ENCODE measurements around the gene FAAP100. TPM values are rescaled to one million over a fixed set of nuclear protein-coding genes. Genes with fewer than 3 reads are reported as not detected.

Gene FAAP100
- total and polyA plus RNA-seq, 2 donors (not counting 1 experiment from before 2014, with no cell fraction given), result 62.0 to 72.7 TPM

DNA sequence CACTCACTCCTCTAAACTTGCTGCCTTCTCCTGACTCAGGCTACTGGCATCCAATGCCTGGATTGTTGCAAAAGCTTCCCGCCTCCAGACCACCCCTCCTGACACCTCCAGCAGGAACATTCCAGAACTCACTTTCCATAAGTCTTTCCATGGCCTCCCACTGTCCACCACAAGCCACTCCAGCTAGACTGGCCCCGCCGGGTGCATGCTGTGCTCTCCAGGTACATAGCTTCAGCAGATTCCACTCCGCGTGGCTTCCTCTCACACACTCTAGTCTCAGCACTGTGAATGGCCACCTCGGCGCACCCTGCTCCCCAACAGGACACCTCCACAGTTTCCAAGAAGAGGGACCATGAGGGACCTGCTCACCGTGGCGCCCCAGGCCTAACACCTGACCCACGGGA is 25.9 kb upstream of the FAAP100 start:
- Histone ChIP-seq H3K4me1 (ENCODE audit: control insufficient read depth in 2 of 2, insufficient read depth in 2 of 2, low read length in 2 of 2) (peaks cover 0 to 7% of the 10 kb centered on the region in 2 donors), H2AFZ (ENCODE audit: insufficient read depth, low read depth, low read length, poor library complexity, severe bottlenecking) (no peak overlapping the region), H3K4me2 (replicated peaks; ENCODE audit: low read depth, low read length, poor library complexity, severe bottlenecking) (no peak overlapping the region), H3K9ac (ENCODE audit: low read length) (no peak overlapping the region), H4K20me1 (ENCODE audit: control insufficient read depth, insufficient read depth, low read length, poor library complexity, severe bottlenecking) (peaks cover 24% of the 10 kb centered on the region), H3K36me3 (replicated peaks in 1 of 2; ENCODE audit: control extremely low read depth in 1 of 2, control insufficient read depth in 1 of 2, extremely low read depth in 1 of 2, insufficient read depth in 2 of 2, low read length in 1 of 2) (peaks cover 0 to 54% of the 10 kb centered on the region in 2 experiments), H3K9me3 (ENCODE audit: control extremely low read depth in 1 of 3, control insufficient read depth in 2 of 3, insufficient read depth in 1 of 3, low read length in 2 of 3) (no peaks in the 10 kb centered on the region), H3K27me3 (replicated peaks in 1 of 4; ENCODE audit: control extremely low read depth in 1 of 4, control insufficient read depth in 3 of 4, insufficient read depth in 4 of 4, low read length in 3 of 4) (no peaks in the 10 kb centered on the region), H3K79me2 (ENCODE audit: control insufficient read depth, insufficient read depth, low read length) (peaks cover 66% of the 10 kb centered on the region), H3K27ac (ENCODE audit: low read length in 2 of 2) (no peak overlapping the region), H3K4me3 (ENCODE audit: control extremely low read depth in 1 of 5, extremely low read depth in 1 of 5, insufficient read depth in 1 of 5, low read depth in 2 of 5, low read length in 4 of 5) (no peak overlapping the region)
- DNase-seq (no peak), ATAC-seq (ENCODE audit: low read depth) (no peak)
- Mint-ChIP-seq H3K9me3 (ENCODE audit: insufficient read depth) (no peaks in the 10 kb centered on the region), H3K27me3 (no peaks in the 10 kb centered on the region), H3K27ac (no peak overlapping the region), H3K4me1 (peaks cover 13% of the 10 kb centered on the region), H3K4me3 (no peak overlapping the region)
- no peak for TF ChIP-seq EZH2 (IDR thresholded peaks at IDR 0.05; ENCODE audit: borderline replicate concordance, insufficient read depth, low read depth, low read length, poor library complexity, severe bottlenecking)
- TF ChIP-seq CTCF (IDR thresholded peaks at IDR 0.05), result no peak
- CTCF ChIA-PET, result interaction anchor here (1.5 kb wide), 1 partner anchor 22 kb away, joined by 5 read pairs; no protein-coding TSS in a partner anchor
- 94% methylated on average over 8 of the region's 10 CpGs for WGBS (ENCODE audit: insufficient coverage)
- intact Hi-C loops (cut with micrococcal nuclease), result no loop called here
- POLR2A ChIA-PET, result no interaction called here

DNA sequence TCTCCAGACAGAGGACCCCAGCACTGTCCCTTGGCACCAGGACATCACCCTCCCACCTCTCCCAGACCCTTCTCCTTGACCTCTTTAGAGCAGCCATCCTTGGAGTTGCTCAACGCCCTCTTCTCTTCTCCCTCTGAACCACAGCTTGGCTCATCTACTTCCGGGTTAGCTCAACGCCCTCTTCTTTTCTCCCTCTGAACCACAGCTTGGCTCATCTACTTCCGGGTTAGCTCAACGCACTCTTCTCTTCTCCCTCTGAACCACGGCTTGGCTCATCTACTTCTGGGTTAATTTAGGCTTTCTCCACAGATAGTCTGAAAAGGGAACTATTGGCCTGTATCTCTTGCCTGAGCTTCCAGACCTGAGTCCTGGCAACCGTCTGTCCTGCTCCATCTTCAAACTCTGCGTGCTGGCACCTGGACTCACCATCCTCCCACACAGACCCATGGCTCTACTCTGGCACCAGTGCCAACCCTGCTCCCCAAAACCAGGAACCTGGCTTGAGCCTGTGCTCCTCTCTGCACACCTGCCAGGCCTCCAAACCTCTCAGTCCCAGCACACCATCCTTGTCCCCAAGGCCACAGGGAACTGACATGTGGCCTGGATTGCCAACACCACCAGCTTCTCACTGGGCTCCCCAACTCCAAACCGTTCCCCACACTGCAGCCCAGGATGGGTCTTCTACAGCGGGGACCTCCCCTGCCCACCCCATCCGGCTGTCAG is 25.3 kb upstream of the FAAP100 start:
- Histone ChIP-seq H3K9ac (ENCODE audit: low read length) (no peak overlapping the region), H3K9me3 (ENCODE audit: control extremely low read depth in 1 of 3, control insufficient read depth in 2 of 3, insufficient read depth in 1 of 3, low read length in 2 of 3) (no peaks in the 10 kb centered on the region), H3K27me3 (replicated peaks in 1 of 4; ENCODE audit: control extremely low read depth in 1 of 4, control insufficient read depth in 3 of 4, insufficient read depth in 4 of 4, low read length in 3 of 4) (no peaks in the 10 kb centered on the region), H3K4me2 (replicated peaks; ENCODE audit: low read depth, low read length, poor library complexity, severe bottlenecking) (no peak overlapping the region), H3K79me2 (ENCODE audit: control insufficient read depth, insufficient read depth, low read length) (peaks cover 61% of the 10 kb centered on the region), H3K27ac (ENCODE audit: low read length in 2 of 2) (no peak overlapping the region), H2AFZ (ENCODE audit: insufficient read depth, low read depth, low read length, poor library complexity, severe bottlenecking) (no peak overlapping the region), H3K36me3 (replicated peaks in 1 of 2; ENCODE audit: control extremely low read depth in 1 of 2, control insufficient read depth in 1 of 2, extremely low read depth in 1 of 2, insufficient read depth in 2 of 2, low read length in 1 of 2) (peaks cover 0 to 48% of the 10 kb centered on the region in 2 experiments), H4K20me1 (ENCODE audit: control insufficient read depth, insufficient read depth, low read length, poor library complexity, severe bottlenecking) (peaks cover 24% of the 10 kb centered on the region), H3K4me1 (ENCODE audit: control insufficient read depth in 2 of 2, insufficient read depth in 2 of 2, low read length in 2 of 2) (peaks cover 0 to 7% of the 10 kb centered on the region in 2 donors), H3K4me3 (ENCODE audit: control extremely low read depth in 1 of 5, extremely low read depth in 1 of 5, insufficient read depth in 1 of 5, low read depth in 2 of 5, low read length in 4 of 5) (no peak overlapping the region)
- intact Hi-C loops (cut with micrococcal nuclease), result no loop called here
- no peak for TF ChIP-seq EZH2 (IDR thresholded peaks at IDR 0.05; ENCODE audit: borderline replicate concordance, insufficient read depth, low read depth, low read length, poor library complexity, severe bottlenecking)
- TF ChIP-seq CTCF (IDR thresholded peaks at IDR 0.05), result no peak
- Mint-ChIP-seq H3K4me1 (peaks cover 13% of the 10 kb centered on the region), H3K27ac (no peak overlapping the region), H3K4me3 (no peak overlapping the region), H3K9me3 (ENCODE audit: insufficient read depth) (no peaks in the 10 kb centered on the region), H3K27me3 (no peaks in the 10 kb centered on the region)
- CTCF ChIA-PET, result interaction anchor here (1.5 kb wide), 1 partner anchor 23 kb away, joined by 5 read pairs; no protein-coding TSS in a partner anchor
- no peak for DNase-seq
- POLR2A ChIA-PET, result no interaction called here
- WGBS (ENCODE audit: insufficient coverage), result 93% methylated on average over 11 of the region's 11 CpGs
- ATAC-seq (ENCODE audit: low read depth), result no peak

Measured in B cell (primary cell).